DMS79 (cell line): ENCODE results near the gene POLR2B.
"Not testable (repeated sequence)": the region's sequence is repeated elsewhere in the genome, so short reads cannot be mapped to it uniquely, and the experiment has no call there.

ENCODE experiments used
- DNase-seq: peaks from one replicate; lab custom pipeline; 2025; lab: John Stamatoyannopoulos, UW

Gene POLR2B

GRCh38 chr4:57053508-57053907, 74.8 kb downstream of the POLR2B start:
- no peak for DNase-seq

- peak; percentile 6 for DNase-seq
Measured at GRCh38 chr4:57055886-57056285, 77.2 kb downstream of the POLR2B start.

GRCh38 chr4:57059890-57060716, 81.4 kb downstream of the POLR2B start:
- DNase-seq, result no peak

GRCh38 chr4:57060717-57061067, 82.0 kb downstream of the POLR2B start:
- not testable (repeated sequence) for DNase-seq

- no peak for DNase-seq
Measured at GRCh38 chr4:57061395-57061794, 82.7 kb downstream of the POLR2B start.

- DNase-seq, result no peak
Measured at GRCh38 chr4:57063518-57063917, 84.8 kb downstream of the POLR2B start.

GRCh38 chr4:57064120-57064519, 85.4 kb downstream of the POLR2B start:
- DNase-seq, result no peak

GRCh38 chr4:57064811-57065711, 86.4 kb downstream of the POLR2B start:
- DNase-seq, result no peak

GRCh38 chr4:57065730-57066482, 87.2 kb downstream of the POLR2B start:
- no peak for DNase-seq

GRCh38 chr4:57068237-57068981, 89.7 kb downstream of the POLR2B start:
- no peak for DNase-seq

GRCh38 chr4:57070461-57070860, 91.8 kb downstream of the POLR2B start:
- no peak for DNase-seq

- DNase-seq, result no peak
Measured at GRCh38 chr4:57071326-57071725, 92.6 kb downstream of the POLR2B start.

GRCh38 chr4:57073559-57073958, 94.9 kb downstream of the POLR2B start:
- DNase-seq, result no peak

- no peak for DNase-seq
Measured at GRCh38 chr4:57074744-57075143, 96.0 kb downstream of the POLR2B start.

GRCh38 chr4:57075367-57075766, 96.7 kb downstream of the POLR2B start:
- DNase-seq, result no peak

GRCh38 chr4:57076646-57077045, 98.0 kb downstream of the POLR2B start:
- DNase-seq, result no peak

GRCh38 chr4:57077550-57078343, 99.1 kb downstream of the POLR2B start:
- no peak for DNase-seq

GRCh38 chr4:57078685-57079521, 100.2 kb downstream of the POLR2B start:
- peak; percentile 82 for DNase-seq
